IPS DF 6.9 (cell line): ENCODE measurements around the gene ELOB.

Experiments used
- DNase-seq: peaks from one replicate; pipeline ENCODE4 v3.0.0-alpha.2; 2013; ENCODE audit warnings: low read depth, low spot score
- H3K27ac ChIP-seq: one replicate; pipeline ENCODE4 v1.5.1; 2013; ENCODE audit warnings: low read length, control low read depth
- H3K27me3 ChIP-seq: 2 replicates; pipeline ENCODE4 v1.6.1; 2013; ENCODE audit warnings: mild to moderate bottlenecking, low read length; ENCODE audit not compliant: control insufficient read depth, insufficient read depth
- H3K36me3 ChIP-seq: 2 replicates; pipeline ENCODE4 v1.6.1; 2013; ENCODE audit warnings: low read length; ENCODE audit not compliant: control insufficient read depth, insufficient read depth
- H3K4me1 ChIP-seq: 2 replicates; pipeline ENCODE4 v1.6.1; 2013; ENCODE audit warnings: low read length; ENCODE audit not compliant: control insufficient read depth, insufficient read depth
- H3K4me3 ChIP-seq: 2 replicates; pipeline ENCODE4 v1.5.1; 2013; ENCODE audit warnings: mild to moderate bottlenecking, low read length
- H3K9me3 ChIP-seq: 2 replicates; pipeline ENCODE4 v1.6.1; 2013; ENCODE audit warnings: low read length, inconsistent platforms; ENCODE audit not compliant: control insufficient read depth, insufficient read depth
- WGBS: extraction: QIAGEN DNeasy Blood & Tissue Kit; methylation state at CpG from one replicate; pipeline ENCODE4 v1.1.7; 2013; ENCODE audit warnings: mixed read lengths, missing lambda C conversion rate; ENCODE audit not compliant: insufficient read length, insufficient coverage; 5-methylcytosine and 5-hydroxymethylcytosine counted together

ELOB gene

DNA sequence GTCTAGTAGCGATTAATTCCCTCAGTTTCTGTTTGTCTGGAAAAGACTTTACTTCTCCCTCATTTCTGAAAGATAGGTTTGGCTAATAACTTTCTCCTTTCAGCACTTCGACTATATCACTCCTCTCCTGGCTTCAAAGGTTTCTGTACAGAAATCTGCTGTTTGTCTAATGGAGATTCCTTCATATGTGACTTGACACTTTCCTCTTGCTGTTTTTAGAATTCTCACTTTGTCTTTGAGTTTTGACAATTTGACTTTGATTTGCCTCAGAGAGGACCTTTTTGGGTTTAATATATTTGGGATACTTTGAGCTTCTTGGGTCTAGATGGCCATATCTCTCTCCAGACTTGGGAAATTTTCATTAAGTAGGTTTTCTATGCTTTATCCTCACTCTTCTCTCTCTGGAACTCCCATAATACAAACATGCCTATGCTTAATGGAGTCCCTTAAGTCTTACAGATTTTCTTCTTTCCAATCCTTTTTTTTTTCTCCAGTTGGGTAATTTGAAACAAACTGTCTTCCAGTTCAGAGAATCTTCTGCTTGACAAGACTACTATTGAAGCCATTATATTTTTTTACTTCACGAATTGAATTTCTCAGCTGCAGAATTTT, 32.2 kb upstream of the ELOB start:
- Histone ChIP-seq H3K27ac (no peak overlapping the region), H3K9me3 (no peaks in the 10 kb centered on the region), H3K4me3 (no peak overlapping the region), H3K4me1 (0 out of 2 replicates have a peak, but pooled peaks cover 2% of the 10 kb centered on the region), H3K27me3 (no peaks in the 10 kb centered on the region), H3K36me3 (no peaks in the 10 kb centered on the region)
- DNase-seq: no peak
- WGBS: no CpG with 5 or more reads among the region's 3 CpGs

DNA sequence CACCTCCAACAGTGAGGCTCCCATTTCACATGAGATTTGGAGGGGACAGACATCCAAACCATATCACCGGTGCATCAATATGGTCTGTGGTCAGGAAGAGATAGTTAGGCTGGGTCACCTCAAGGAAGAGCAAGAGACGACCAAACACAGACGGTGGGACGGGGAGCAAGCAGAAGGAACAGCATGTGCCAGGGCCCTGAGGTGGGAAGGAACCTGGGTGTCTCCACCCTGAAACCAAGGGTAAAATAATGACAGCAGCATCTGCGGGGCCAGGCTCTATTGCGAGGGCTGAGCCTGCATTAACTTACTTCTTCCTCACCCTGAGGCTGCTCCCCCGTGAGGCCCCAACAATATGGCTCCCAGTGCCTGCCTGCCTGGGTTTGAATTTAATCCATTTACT, 31.1 kb upstream of the ELOB start:
- Histone ChIP-seq H3K27me3 (no peaks in the 10 kb centered on the region), H3K4me3 (no peak overlapping the region), H3K9me3 (no peaks in the 10 kb centered on the region), H3K4me1 (0 out of 2 replicates have a peak, but pooled peaks cover 2% of the 10 kb centered on the region), H3K27ac (no peak overlapping the region), H3K36me3 (no peaks in the 10 kb centered on the region)
- no CpG with 5 or more reads among the region's 7 CpGs for WGBS
- DNase-seq: no peak

DNA sequence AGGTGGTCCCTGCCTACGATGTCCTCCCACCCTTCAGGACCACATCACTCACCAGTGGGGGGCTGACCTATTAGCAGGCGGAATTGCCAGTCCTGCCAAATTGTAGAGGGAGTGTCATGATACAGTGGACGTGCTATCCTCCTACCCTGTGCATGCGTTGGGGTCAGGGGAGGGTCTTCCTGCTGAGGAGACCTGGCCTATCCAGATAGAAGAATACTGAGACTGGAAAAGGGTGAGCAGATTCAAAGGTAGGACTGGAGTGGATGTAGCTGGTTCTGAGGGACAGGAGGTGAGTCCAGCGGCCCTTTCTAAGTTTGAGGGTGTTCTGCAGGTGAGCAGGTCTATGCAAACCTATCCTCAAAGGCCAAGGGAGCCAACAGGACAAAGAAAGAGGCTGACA, 29.2 kb upstream of the ELOB start:
- Histone ChIP-seq H3K27ac (no peak overlapping the region), H3K27me3 (no peaks in the 10 kb centered on the region), H3K9me3 (no peaks in the 10 kb centered on the region), H3K4me3 (no peak overlapping the region), H3K4me1 (no peaks in the 10 kb centered on the region), H3K36me3 (no peaks in the 10 kb centered on the region)
- no CpG with 5 or more reads among the region's 5 CpGs for whole genome bisulfite sequencing
- DNase-seq: no peak

DNA sequence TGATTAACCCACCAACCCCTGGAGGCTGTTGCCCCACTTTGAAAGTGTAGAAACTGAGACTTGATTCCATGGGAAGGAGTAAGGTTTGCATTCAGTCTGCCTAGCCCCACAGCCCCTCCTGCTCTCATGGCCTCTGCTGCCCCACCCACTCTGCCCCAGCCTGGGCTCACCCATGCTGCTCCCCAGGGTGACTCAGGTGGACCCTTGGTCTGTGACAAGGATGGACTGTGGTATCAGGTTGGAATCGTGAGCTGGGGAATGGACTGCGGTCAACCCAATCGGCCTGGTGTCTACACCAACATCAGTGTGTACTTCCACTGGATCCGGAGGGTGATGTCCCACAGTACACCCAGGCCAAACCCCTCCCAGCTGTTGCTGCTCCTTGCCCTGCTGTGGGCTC, 27.6 kb upstream of the ELOB start:
- no CpG with 5 or more reads among the region's 4 CpGs for WGBS
- H3K27ac ChIP-seq: no peak overlapping the region
- no peaks in the 10 kb centered on the region for H3K4me1 ChIP-seq
- no peaks in the 10 kb centered on the region for H3K36me3 ChIP-seq
- H3K9me3 ChIP-seq: no peaks in the 10 kb centered on the region
- DNase-seq: no peak
- H3K4me3 ChIP-seq: no peak overlapping the region
- H3K27me3 ChIP-seq: no peaks in the 10 kb centered on the region

DNA sequence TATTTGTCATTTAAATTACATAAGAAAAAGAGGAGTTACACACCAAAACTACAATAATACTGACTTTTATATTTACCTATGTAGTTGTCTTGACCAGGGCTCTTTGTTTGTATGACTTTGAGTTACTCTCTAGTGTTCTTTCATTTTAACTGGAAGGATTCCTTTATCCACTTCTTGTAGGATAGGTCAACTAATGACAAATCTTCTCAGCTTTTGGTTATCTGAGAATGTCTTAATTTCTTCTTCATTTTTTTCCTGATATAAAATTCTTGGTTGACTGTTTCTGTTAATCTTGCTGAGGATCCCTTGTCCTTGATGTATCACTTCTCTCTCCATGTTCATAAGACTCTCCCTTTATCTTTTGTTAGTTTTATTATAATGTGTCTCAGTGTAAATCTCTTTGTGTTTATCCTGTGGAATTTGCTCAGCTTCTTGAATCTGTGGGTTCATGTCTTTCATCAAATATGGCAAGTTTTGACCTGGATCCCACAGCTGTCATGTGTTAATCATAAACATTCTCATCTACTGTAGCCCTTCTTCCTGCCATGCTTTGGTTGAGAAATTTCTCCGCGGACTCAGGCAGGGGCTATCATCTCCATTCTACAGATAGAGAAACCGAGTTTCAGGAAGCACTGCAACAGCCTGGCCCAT, 26.6 kb upstream of the ELOB start:
- Histone ChIP-seq H3K36me3 (no peaks in the 10 kb centered on the region), H3K27ac (no peak overlapping the region), H3K4me1 (no peaks in the 10 kb centered on the region), H3K4me3 (no peak overlapping the region), H3K9me3 (no peaks in the 10 kb centered on the region), H3K27me3 (no peaks in the 10 kb centered on the region)
- WGBS: no CpG with 5 or more reads among the region's 3 CpGs
- no peak for DNase-seq

DNA sequence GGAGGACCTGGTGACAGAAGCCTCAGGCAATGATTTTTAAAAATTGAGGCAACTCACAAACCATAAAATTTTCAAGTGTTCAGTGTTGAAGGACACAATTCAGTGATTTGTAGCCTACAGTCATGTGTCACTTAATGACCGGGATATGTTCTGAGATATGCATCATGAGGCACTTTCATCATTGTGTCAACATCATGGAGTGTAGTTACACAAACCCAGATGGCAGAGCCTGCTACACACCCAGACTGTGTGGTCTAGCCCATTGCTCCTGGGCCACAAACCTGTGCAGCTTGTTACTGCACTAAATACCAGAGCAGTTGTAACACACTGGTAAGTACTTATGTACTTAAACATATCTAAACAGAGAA, 22.8 kb upstream of the ELOB start:
- Histone ChIP-seq H3K4me1 (no peaks in the 10 kb centered on the region), H3K4me3 (no peak overlapping the region), H3K27me3 (no peaks in the 10 kb centered on the region), H3K9me3 (no peaks in the 10 kb centered on the region), H3K27ac (no peak overlapping the region), H3K36me3 (no peaks in the 10 kb centered on the region)
- DNase-seq: no peak
- no CpG with 5 or more reads among the region's 1 CpG for WGBS

DNA sequence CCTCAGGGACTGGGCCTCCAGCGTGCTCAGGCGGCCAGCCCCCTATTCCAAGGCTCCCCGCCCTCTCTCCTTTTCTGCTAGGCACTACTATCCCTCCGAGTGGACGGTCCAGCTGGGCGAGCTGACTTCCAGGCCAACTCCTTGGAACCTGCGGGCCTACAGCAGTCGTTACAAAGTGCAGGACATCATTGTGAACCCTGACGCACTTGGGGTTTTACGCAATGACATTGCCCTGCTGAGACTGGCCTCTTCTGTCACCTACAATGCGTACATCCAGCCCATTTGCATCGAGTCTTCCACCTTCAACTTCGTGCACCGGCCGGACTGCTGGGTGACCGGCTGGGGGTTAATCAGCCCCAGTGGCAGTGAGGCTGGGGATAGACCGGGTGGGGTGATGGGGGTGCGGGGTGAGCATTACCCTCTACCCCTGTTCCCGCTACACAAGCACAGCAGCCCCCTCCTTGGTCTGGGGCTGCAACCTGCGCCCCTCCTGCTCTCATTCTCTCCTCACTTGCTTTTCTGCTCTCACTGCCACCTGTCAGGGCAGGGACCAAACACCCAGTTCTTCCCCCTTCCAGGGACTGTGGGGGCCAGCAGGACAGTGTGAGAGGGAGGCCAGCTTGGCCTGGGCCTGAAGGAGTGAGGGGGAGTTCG, 22.3 kb upstream of the ELOB start:
- no peak overlapping the region for H3K4me3 ChIP-seq
- no peaks in the 10 kb centered on the region for H3K4me1 ChIP-seq
- H3K27ac ChIP-seq: no peak overlapping the region
- H3K27me3 ChIP-seq: no peaks in the 10 kb centered on the region
- no peak for DNase-seq
- no peaks in the 10 kb centered on the region for H3K9me3 ChIP-seq
- no CpG with 5 or more reads among the region's 21 CpGs for whole genome bisulfite sequencing
- H3K36me3 ChIP-seq: no peaks in the 10 kb centered on the region

DNA sequence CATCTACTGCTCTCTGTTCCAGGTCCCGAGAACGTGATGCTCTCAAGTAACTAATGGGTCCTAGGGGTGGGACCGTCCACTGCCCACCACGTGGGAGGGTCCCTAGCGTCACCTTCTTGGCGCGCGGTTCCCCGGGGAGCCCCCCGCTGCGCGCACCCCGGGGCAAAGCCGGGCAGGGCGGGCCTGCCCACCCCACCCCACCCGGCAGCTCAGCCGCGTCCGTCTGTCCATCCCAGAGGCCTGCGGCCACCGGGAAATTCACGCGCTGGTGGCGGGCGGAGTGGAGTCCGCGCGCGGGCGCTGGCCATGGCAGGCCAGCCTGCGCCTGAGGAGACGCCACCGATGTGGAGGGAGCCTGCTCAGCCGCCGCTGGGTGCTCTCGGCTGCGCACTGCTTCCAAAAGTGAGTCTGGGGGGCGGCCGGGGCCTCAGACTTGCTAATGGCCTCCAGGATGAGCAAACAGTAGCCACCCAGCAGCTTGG, 21.7 kb upstream of the ELOB start:
- Histone ChIP-seq H3K9me3 (no peaks in the 10 kb centered on the region), H3K27ac (no peak overlapping the region), H3K36me3 (no peaks in the 10 kb centered on the region), H3K4me1 (no peaks in the 10 kb centered on the region), H3K27me3 (no peaks in the 10 kb centered on the region), H3K4me3 (no peak overlapping the region)
- no CpG with 5 or more reads among the region's 39 CpGs for WGBS
- DNase-seq: no peak

DNA sequence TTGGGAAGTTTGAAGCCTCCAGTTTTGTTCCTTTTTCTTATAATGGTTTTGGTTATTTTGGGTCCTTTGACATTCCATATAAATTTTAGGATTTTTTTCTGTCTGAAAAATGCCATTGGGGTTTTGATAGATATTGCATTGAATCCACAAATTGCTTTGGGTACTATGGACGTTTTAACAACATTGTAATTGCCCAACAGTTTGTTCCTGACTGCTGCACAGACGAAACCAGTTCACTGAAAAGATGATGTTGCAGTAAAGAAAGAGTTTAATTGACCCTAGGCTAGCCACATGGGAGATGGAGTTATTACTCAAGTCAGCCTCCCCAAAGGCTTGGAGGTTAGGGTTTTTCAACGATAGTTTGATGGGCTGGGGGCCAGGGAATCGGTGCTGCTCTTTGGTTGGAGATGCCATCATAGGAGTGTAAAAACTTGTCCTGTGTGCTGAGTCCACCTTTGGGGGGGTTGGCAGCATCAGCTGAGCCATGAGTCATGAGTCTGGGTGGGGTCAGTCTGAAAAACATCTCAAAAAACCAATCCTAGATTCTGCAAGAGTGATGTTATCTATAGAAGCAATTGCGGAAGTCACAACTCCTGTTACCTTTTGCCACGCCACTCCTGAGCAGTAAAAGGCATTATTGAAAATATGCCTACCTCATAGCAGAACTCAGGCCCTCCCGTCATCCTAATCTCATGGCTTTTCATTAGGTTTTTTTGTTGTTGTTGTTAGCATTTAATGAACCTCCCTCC, 18.5 kb upstream of the ELOB start:
- WGBS: no CpG with 5 or more reads among the region's 7 CpGs
- Histone ChIP-seq H3K27ac (no peak overlapping the region), H3K9me3 (no peaks in the 10 kb centered on the region)

DNA sequence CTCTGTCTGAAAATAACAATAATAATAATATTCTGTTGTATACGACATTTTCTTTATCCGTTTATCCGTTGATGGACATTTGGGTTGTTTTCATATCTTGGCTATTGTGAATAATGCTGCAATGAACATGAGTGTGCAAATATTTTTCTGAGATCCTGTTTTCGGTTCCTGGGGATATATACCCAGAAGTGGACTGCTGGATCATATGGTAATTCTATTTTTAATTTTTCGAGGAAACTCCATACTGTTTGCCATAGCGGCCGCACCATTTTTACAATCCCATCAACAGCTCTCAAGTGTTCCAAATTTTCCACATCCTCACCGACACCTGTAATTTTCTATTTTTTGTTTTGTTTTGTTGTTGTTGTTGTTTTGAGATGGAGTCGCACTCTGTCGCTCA, 15.9 kb upstream of the ELOB start:
- H3K27me3 ChIP-seq: 0 out of 2 replicates have a peak, but pooled peaks cover 1% of the 10 kb centered on the region
- DNase-seq: no peak

More for the DNA sequence above, 18.5 kb upstream of the ELOB start:
- Histone ChIP-seq H3K4me1 (no peaks in the 10 kb centered on the region), H3K27me3 (no peaks in the 10 kb centered on the region), H3K4me3 (no peak overlapping the region), H3K36me3 (no peaks in the 10 kb centered on the region)
- no peak for DNase-seq

More for the DNA sequence above, 15.9 kb upstream of the ELOB start:
- Histone ChIP-seq H3K9me3 (no peaks in the 10 kb centered on the region), H3K27ac (no peak overlapping the region), H3K4me3 (no peak overlapping the region), H3K4me1 (no peaks in the 10 kb centered on the region), H3K36me3 (no peaks in the 10 kb centered on the region)
- WGBS: no CpG with 5 or more reads among the region's 10 CpGs
